Liver (tissue), 4 donors: Measurements from ENCODE around the gene ANAPC13. TPM values are rescaled to one million over a fixed set of nuclear protein-coding genes. Genes with fewer than 3 reads are reported as not detected.

ENCODE experiments used
- polyA plus RNA-seq, 2 donors: library from polyadenylated mRNA; stranded (reverse) in 1 of 2; unstranded in 1 of 2; fragments of 200-250 nt in 1 of 2; fragments of >200 nt in 1 of 2; fragmentation: Nextera tagmentation in 1 of 2; extraction: Ambion mirVana in 1 of 2; gene quantifications; one replicate each; pipeline versions ENCODE4 v1.2.1 to v1.2.3, GENCODE V29; 2013 to 2015
- total RNA-seq, 2 donors: library from RNA; depleted of rRNA; stranded (reverse); fragments of >200 nt; gene quantifications; one replicate each; pipeline ENCODE4 v1.2.3, GENCODE V29; 2014
- donor health status: healthy.
- donor health status: healthy.
- donor health status: healthy.

ANAPC13 gene
- total and polyA plus RNA-seq, 4 donors, result 20.9 to 80.9 (median 38.2) TPM

Other genes starting within 250 kb of the ANAPC13 start
- gene RYK, start 235.1 kb downstream of the ANAPC13 start, total RNA-seq, result 10 to 100 TPM; 20.5 to 36.1 TPM
- gene RYK, start 235.1 kb downstream of the ANAPC13 start, polyA plus RNA-seq, result 10 to 100 TPM in 1 of 2 donors, 1 to 10 TPM in 1; 7.5 to 10.0 TPM
- 10 to 100 TPM in 1 of 2 donors, 1 to 10 TPM in 1; 5.0 to 16.7 TPM for gene AMOTL2, start 111.5 kb downstream of the ANAPC13 start, total RNA-seq
- gene AMOTL2, start 111.5 kb downstream of the ANAPC13 start, polyA plus RNA-seq, result 10 to 100 TPM in 1 of 2 donors, 1 to 10 TPM in 1; 4.2 to 13.8 TPM
- gene CEP63, start 72 bp upstream of the ANAPC13 start, total RNA-seq, result 10 to 100 TPM; 14.3 to 16.1 TPM
- gene CEP63, start 72 bp upstream of the ANAPC13 start, polyA plus RNA-seq, result 10 to 100 TPM in 1 of 2 donors, 1 to 10 TPM in 1; 8.1 to 11.1 TPM
- gene KY, start 165.0 kb upstream of the ANAPC13 start, total RNA-seq, result under 1 TPM; 0.05 to 0.08 TPM
- not detected for gene KY, start 165.0 kb upstream of the ANAPC13 start, polyA plus RNA-seq